Measurements from ENCODE around the gene PIM1. TPM values are rescaled to one million over a fixed set of nuclear protein-coding genes. Genes with fewer than 3 reads are reported as not detected.

The PIM1 gene
- total and polyA plus RNA-seq, 10 of the 15 experiments (the other 5 are each of a cell fraction or from before 2014, with no cell fraction given), result 0.66 to 33.9 (median 10.2) TPM

DNA sequence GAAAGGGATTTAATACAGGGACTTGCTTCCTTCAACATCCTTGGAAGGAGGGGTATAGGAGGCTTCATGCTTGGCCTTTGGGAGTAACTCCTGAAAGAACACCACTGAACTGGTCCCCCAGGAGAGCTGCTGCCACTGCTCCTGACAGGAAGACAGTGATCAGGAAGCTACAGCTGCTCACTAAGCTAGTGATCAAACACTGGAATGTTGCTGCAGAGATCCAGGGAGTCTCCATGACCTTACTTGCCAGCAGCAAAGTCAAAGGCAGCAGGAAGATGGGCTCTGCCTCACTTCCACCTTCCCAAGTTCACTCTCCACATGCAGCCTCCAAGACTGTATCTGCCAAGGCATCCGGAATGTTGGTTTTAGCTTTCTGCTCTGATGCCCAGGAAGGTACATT is 31.8 kb downstream of the PIM1 start:
- no peak overlapping the region for H3K9ac ChIP-seq (ENCODE audit: control insufficient read depth, insufficient read depth, low read length)
- ChIA-PET SMC1A (ENCODE audit: uncharacterized antibody, unreplicated experiment) (interaction anchor here (1.1 kb wide), 2 partner anchors 9 to 31 kb away, joined by 3 to 4 read pairs; no protein-coding TSS in a partner anchor), CTCF (interaction anchor here (1.5 to 2.9 kb wide), 2 partner anchors 8 to 183 kb away, joined by 10 to 15 read pairs; no protein-coding TSS in a partner anchor), RAD21 (ENCODE audit: unreplicated experiment) (no interaction called here), POLR2A (no interaction called here)
- intact Hi-C loops (cut with micrococcal nuclease; ENCODE audit: unreplicated experiment) (no loop called here), in situ Hi-C loops (cut with MboI) (loop anchor here (10.0 kb wide), 1 partner anchor 177 kb away; no protein-coding TSS in a partner anchor)
- BruUV-seq (replicated peaks), result no TSS peak
- DNase-seq (ENCODE audit: low read depth, low spot score), result no peak
- H2AFZ ChIP-seq (ENCODE audit: control insufficient read depth, low read depth, low read length), result no peak overlapping the region
- ATAC-seq, result no peak
- H3K79me2 ChIP-seq (ENCODE audit: control insufficient read depth, insufficient read depth, low read length), result no peaks in the 10 kb centered on the region
- H3K9me3 ChIP-seq (replicated peaks; ENCODE audit: control insufficient read depth, insufficient read depth, low read length), result no peaks in the 10 kb centered on the region
- H3K36me3 ChIP-seq (ENCODE audit: control insufficient read depth in 2 of 2, insufficient read depth in 2 of 2, low read length in 1 of 2), result no peaks in the 10 kb centered on the region
- FAIRE-seq, result no peak
- no peak overlapping the region for H3K4me2 ChIP-seq (ENCODE audit: control insufficient read depth, insufficient read depth)
- no peak overlapping the region for H3K27ac ChIP-seq (ENCODE audit: control insufficient read depth, insufficient read depth)
- peaks cover 3% of the 10 kb centered on the region; the same call in 1 of the 2 replicates for H3K4me1 ChIP-seq (ENCODE audit: control insufficient read depth, insufficient read depth, low read length)
- no peaks in the 10 kb centered on the region for H3K27me3 ChIP-seq (replicated peaks in 1 of 2; ENCODE audit: control insufficient read depth in 2 of 2, insufficient read depth in 2 of 2, low read length in 1 of 2)
- H4K20me1 ChIP-seq (ENCODE audit: control insufficient read depth, insufficient read depth), result no peaks in the 10 kb centered on the region
- no peak overlapping the region for H3K4me3 ChIP-seq
- 85% methylated on average over 1 of the region's 1 CpG for WGBS (ENCODE audit: insufficient coverage, insufficient replicate concordance, low lambda C conversion rate, missing lambda C conversion rate)
- no peak for TF ChIP-seq HSF1 (IDR thresholded peaks at IDR 0.05; ENCODE audit: low read depth, low read length)
- TF ChIP-seq ZNF24 (IDR thresholded peaks at IDR 0.05), result no peak
- no peak for TF ChIP-seq WRNIP1 (IDR thresholded peaks at IDR 0.05; ENCODE audit: borderline replicate concordance, low read depth, low read length)
- TF ChIP-seq CBX3 (IDR thresholded peaks at IDR 0.05; ENCODE audit: borderline replicate concordance, low read depth), result no peak
- TF ChIP-seq, protein P1, sequence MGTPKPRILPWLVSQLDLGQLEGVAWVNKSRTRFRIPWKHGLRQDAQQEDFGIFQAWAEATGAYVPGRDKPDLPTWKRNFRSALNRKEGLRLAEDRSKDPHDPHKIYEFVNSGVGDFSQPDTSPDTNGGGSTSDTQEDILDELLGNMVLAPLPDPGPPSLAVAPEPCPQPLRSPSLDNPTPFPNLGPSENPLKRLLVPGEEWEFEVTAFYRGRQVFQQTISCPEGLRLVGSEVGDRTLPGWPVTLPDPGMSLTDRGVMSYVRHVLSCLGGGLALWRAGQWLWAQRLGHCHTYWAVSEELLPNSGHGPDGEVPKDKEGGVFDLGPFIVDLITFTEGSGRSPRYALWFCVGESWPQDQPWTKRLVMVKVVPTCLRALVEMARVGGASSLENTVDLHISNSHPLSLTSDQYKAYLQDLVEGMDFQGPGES (IDR thresholded peaks at IDR 0.05), result no peak
- no peak for TF ChIP-seq KDM1A (IDR thresholded peaks at IDR 0.05; ENCODE audit: borderline replicate concordance)
- TF ChIP-seq MAX (IDR thresholded peaks at IDR 0.05; ENCODE audit: low read depth, low read length), result no peak
- TF ChIP-seq CREM (IDR thresholded peaks at IDR 0.05; ENCODE audit: low read depth), result no peak
- TF ChIP-seq HDAC6 (IDR thresholded peaks at IDR 0.05; ENCODE audit: unreplicated experiment), result no peak
- TF ChIP-seq RELA (IDR thresholded peaks at IDR 0.05; ENCODE audit: borderline replicate concordance, partially characterized antibody), result no peak
- TF ChIP-seq SPI1 (IDR thresholded peaks at IDR 0.05; ENCODE audit: borderline replicate concordance, insufficient read depth, low read depth, low read length), result no peak
- TF ChIP-seq JUNB (IDR thresholded peaks at IDR 0.05), result no peak
- TF ChIP-seq KAT2A (conservative IDR thresholded peaks at IDR 0.05; ENCODE audit: control insufficient read depth, low read depth, low read length), result no peak
- TF ChIP-seq, protein P2, sequence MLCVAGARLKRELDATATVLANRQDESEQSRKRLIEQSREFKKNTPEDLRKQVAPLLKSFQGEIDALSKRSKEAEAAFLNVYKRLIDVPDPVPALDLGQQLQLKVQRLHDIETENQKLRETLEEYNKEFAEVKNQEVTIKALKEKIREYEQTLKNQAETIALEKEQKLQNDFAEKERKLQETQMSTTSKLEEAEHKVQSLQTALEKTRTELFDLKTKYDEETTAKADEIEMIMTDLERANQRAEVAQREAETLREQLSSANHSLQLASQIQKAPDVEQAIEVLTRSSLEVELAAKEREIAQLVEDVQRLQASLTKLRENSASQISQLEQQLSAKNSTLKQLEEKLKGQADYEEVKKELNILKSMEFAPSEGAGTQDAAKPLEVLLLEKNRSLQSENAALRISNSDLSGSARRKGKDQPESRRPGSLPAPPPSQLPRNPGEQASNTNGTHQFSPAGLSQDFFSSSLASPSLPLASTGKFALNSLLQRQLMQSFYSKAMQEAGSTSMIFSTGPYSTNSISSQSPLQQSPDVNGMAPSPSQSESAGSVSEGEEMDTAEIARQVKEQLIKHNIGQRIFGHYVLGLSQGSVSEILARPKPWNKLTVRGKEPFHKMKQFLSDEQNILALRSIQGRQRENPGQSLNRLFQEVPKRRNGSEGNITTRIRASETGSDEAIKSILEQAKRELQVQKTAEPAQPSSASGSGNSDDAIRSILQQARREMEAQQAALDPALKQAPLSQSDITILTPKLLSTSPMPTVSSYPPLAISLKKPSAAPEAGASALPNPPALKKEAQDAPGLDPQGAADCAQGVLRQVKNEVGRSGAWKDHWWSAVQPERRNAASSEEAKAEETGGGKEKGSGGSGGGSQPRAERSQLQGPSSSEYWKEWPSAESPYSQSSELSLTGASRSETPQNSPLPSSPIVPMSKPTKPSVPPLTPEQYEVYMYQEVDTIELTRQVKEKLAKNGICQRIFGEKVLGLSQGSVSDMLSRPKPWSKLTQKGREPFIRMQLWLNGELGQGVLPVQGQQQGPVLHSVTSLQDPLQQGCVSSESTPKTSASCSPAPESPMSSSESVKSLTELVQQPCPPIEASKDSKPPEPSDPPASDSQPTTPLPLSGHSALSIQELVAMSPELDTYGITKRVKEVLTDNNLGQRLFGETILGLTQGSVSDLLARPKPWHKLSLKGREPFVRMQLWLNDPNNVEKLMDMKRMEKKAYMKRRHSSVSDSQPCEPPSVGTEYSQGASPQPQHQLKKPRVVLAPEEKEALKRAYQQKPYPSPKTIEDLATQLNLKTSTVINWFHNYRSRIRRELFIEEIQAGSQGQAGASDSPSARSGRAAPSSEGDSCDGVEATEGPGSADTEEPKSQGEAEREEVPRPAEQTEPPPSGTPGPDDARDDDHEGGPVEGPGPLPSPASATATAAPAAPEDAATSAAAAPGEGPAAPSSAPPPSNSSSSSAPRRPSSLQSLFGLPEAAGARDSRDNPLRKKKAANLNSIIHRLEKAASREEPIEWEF (IDR thresholded peaks at IDR 0.05; ENCODE audit: insufficient replicate concordance, low read depth, low read length), result no peak
- no peak for TF ChIP-seq NKRF (conservative IDR thresholded peaks at IDR 0.05)
